Gastrocnemius medialis (tissue), 4 donors: ENCODE data around the gene ADGRV1. TPM values are rescaled to one million over a fixed set of nuclear protein-coding genes. Genes with fewer than 3 reads are reported as not detected.

Experiments used
- ATAC-seq, 2 donors: fragments of 150-250 bp; one replicate each; pipeline ENCODE4 v1.9.1; 2016
- DNase-seq, 2 donors: peaks; one replicate each; pipeline ENCODE4 v3.0.0-alpha.2; 2019
- H3K27ac ChIP-seq, 4 donors: fragments of 200-600 bp; sonication (generic); 1 replicate in 1 of 4; 2 replicates in 3 of 4; pipeline ENCODE4 v1.5.1; 2016 to 2018; ENCODE audit warnings: mild to moderate bottlenecking in 2 of 4, moderate library complexity in 1 of 4
- H3K27me3 ChIP-seq, 3 donors: fragments of 200-600 bp; sonication (generic) in 2 of 3; 1 replicate in 1 of 3; 2 replicates in 2 of 3; pipeline versions ENCODE4 v1.5.1 to v1.6.0; 2016 to 2019; ENCODE audit warnings: mild to moderate bottlenecking in 1 of 3, moderate library complexity in 1 of 3
- H3K36me3 ChIP-seq, 2 donors: fragments of 200-600 bp; sonication (generic) in 1 of 2; one replicate each; pipeline ENCODE4 v1.5.1; 2017 to 2018
- H3K4me1 ChIP-seq, 2 donors: fragments of 200-600 bp; sonication (generic) in 1 of 2; one replicate each; pipeline ENCODE4 v1.5.1; 2016 to 2017; ENCODE audit warnings: mild to moderate bottlenecking in 2 of 2
- H3K4me3 ChIP-seq, 4 donors: fragments of 200-600 bp; sonication (generic) in 3 of 4; 1 replicate in 1 of 4; 2 replicates in 3 of 4; pipeline ENCODE4 v1.5.1; 2016 to 2019; ENCODE audit warnings: mild to moderate bottlenecking in 2 of 4
- H3K9me3 ChIP-seq, 3 donors: fragments of 200-600 bp; sonication (generic) in 2 of 3; 1 replicate in 1 of 3; 2 replicates in 2 of 3; pipeline ENCODE4 v1.5.1; 2016 to 2019
- CTCF ChIP-seq, 5 experiments: fragments of 450-650 bp in 3 of 5; fragments of 200-600 bp in 2 of 5; sonication (generic) in 2 of 5; IDR thresholded peaks in 4 of 5; conservative IDR thresholded peaks in 1 of 5; 1 replicate in 4 of 5; 2 replicates in 1 of 5; pipeline ENCODE4 v1.5.1; 2016 to 2019; ENCODE audit warnings: antibody characterized with exemption in 5 of 5, mild to moderate bottlenecking in 3 of 5, moderate library complexity in 3 of 5
- POLR2A ChIP-seq, 2 donors: fragments of 450-650 bp; IDR thresholded peaks; one replicate each; pipeline ENCODE4 v1.6.1; 2017; ENCODE audit warnings: antibody characterized with exemption in 2 of 2, mild to moderate bottlenecking in 2 of 2, moderate library complexity in 2 of 2
- in situ Hi-C, 4 donors: fragments of 200-750 bp; cut with MboI; loops; one replicate each; pipeline versions ENCODE4 v1.15.0 to v1.8.0; 2017; ENCODE audit warnings: low sequenced_read_pairs in 4 of 4
- intact Hi-C: fragments of 100-400 bp; cut with DNase I; formaldehyde crosslinking; loops from one replicate; pipeline ENCODE4 v1.15.1; 2023; ENCODE audit warnings: low total_unique reads
- total RNA-seq, 4 donors: library from RNA; depleted of rRNA; stranded (reverse); fragments of >200 nt; gene quantifications; one replicate each; pipeline versions ENCODE4 v1.1.0 to v1.2.3, GENCODE V29; 2016

The ADGRV1 gene
- total RNA-seq, 4 donors from 2014 or later = 0.22 to 0.41 TPM; not detected in 2

GRCh38 chr5:91132550-91132949, 574.0 kb downstream of the ADGRV1 start:
- no peaks in the 10 kb centered on the region for H3K4me1 ChIP-seq
- no peaks in the 10 kb centered on the region for H3K36me3 ChIP-seq
- in situ Hi-C loops = no loop called here
- no peak overlapping the region for H3K27ac ChIP-seq
- DNase-seq (no peak), ATAC-seq (no peak)
- no peaks in the 10 kb centered on the region for H3K9me3 ChIP-seq
- no peaks in the 10 kb centered on the region for H3K27me3 ChIP-seq
- H3K4me3 ChIP-seq = no peak overlapping the region
- intact Hi-C loops = no loop called here
- TF ChIP-seq POLR2A (IDR thresholded peaks at IDR 0.05) (no peak), CTCF (IDR thresholded peaks at IDR 0.05 in 4 of 5, conservative IDR thresholded peaks at IDR 0.05 in 1 of 5) (no peak)

GRCh38 chr5:91133183-91133582, 574.6 kb downstream of the ADGRV1 start:
- Histone ChIP-seq H3K4me3 (no peak overlapping the region), H3K27ac (no peak overlapping the region), H3K9me3 (no peaks in the 10 kb centered on the region), H3K36me3 (no peaks in the 10 kb centered on the region), H3K4me1 (no peaks in the 10 kb centered on the region), H3K27me3 (no peaks in the 10 kb centered on the region)
- in situ Hi-C loops (no loop called here), intact Hi-C loops (no loop called here)
- no peak for TF ChIP-seq POLR2A (IDR thresholded peaks at IDR 0.05)
- no peak for TF ChIP-seq CTCF (IDR thresholded peaks at IDR 0.05 in 4 of 5, conservative IDR thresholded peaks at IDR 0.05 in 1 of 5)
- DNase-seq (no peak), ATAC-seq (no peak)

- intact Hi-C loops = no loop called here
- ATAC-seq = no peak
- no peaks in the 10 kb centered on the region for H3K27me3 ChIP-seq
- TF ChIP-seq CTCF (IDR thresholded peaks at IDR 0.05 in 4 of 5, conservative IDR thresholded peaks at IDR 0.05 in 1 of 5) (no peak), POLR2A (IDR thresholded peaks at IDR 0.05) (no peak)
- H3K27ac ChIP-seq = no peak overlapping the region
- H3K36me3 ChIP-seq = no peaks in the 10 kb centered on the region
- H3K9me3 ChIP-seq = no peaks in the 10 kb centered on the region
- no peak for DNase-seq
- in situ Hi-C loops = no loop called here
- no peaks in the 10 kb centered on the region for H3K4me1 ChIP-seq
- H3K4me3 ChIP-seq = no peak overlapping the region
Measured at GRCh38 chr5:91135475-91136248, 577.1 kb downstream of the ADGRV1 start.

- ATAC-seq = no peak
Measured at GRCh38 chr5:91136271-91136670, 577.7 kb downstream of the ADGRV1 start.

More at GRCh38 chr5:91136271-91136670, 577.7 kb downstream of the ADGRV1 start:
- intact Hi-C loops (no loop called here), in situ Hi-C loops (no loop called here)
- Histone ChIP-seq H3K27me3 (no peaks in the 10 kb centered on the region), H3K4me1 (no peaks in the 10 kb centered on the region), H3K9me3 (no peaks in the 10 kb centered on the region), H3K4me3 (no peak overlapping the region), H3K27ac (no peak overlapping the region), H3K36me3 (no peaks in the 10 kb centered on the region)
- no peak for DNase-seq
- TF ChIP-seq POLR2A (IDR thresholded peaks at IDR 0.05) (no peak), CTCF (IDR thresholded peaks at IDR 0.05 in 4 of 5, conservative IDR thresholded peaks at IDR 0.05 in 1 of 5) (no peak)
